ENCODE data around the gene RNF130.

DNA sequence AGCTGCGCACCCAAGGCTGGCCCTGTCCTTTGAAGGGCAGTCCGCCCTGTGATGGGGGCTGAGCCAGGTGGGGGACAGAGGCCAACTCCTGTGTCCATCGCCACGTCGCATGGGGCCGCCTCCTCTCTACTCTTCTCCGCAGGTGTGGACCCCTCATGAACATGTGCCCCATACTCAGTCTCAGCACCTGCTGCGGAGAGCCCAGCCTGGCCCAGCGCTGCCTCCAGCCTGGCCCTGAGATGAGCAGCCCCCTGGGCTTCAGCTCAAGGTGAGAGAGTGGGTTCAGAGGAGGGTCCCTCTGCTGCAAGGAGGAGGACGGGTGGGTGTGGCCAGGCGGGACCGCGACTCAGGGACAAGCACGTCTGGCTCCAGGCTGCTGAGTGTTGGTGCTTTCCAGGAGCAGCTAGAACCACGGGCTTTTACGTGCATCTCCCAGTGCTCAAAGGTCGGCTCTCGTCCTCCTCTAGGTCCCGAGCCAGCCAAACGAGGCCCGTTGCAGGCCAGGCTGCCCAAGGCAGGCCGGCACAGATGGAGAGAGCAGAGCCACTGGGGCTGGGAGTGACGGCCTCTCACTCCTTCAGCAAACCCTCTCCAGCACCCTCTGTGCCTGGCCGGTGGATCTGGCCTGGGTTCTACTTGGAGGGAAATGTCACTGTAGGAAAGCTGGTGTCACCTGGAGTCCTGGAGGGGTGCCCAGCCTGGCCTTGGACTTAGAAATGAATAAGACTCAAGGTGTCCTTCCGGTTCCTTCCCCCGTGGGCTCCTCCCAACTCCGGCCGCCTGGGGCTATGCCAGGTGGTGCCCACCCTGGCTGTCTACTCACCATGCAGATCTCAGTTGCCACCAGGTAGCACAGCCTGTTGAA is 48.9 kb upstream of the RNF130 start:
- no peak for TF ChIP-seq EZH2 (conservative IDR thresholded peaks at IDR 0.05; ENCODE audit: low read depth, low read length)
- no peak for TF ChIP-seq ZNF768 (CRISPR knock-in tag; IDR thresholded peaks at IDR 0.05)
- TF ChIP-seq, protein P1, sequence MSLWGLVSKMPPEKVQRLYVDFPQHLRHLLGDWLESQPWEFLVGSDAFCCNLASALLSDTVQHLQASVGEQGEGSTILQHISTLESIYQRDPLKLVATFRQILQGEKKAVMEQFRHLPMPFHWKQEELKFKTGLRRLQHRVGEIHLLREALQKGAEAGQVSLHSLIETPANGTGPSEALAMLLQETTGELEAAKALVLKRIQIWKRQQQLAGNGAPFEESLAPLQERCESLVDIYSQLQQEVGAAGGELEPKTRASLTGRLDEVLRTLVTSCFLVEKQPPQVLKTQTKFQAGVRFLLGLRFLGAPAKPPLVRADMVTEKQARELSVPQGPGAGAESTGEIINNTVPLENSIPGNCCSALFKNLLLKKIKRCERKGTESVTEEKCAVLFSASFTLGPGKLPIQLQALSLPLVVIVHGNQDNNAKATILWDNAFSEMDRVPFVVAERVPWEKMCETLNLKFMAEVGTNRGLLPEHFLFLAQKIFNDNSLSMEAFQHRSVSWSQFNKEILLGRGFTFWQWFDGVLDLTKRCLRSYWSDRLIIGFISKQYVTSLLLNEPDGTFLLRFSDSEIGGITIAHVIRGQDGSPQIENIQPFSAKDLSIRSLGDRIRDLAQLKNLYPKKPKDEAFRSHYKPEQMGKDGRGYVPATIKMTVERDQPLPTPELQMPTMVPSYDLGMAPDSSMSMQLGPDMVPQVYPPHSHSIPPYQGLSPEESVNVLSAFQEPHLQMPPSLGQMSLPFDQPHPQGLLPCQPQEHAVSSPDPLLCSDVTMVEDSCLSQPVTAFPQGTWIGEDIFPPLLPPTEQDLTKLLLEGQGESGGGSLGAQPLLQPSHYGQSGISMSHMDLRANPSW (CRISPR knock-in tag; IDR thresholded peaks at IDR 0.05; ENCODE audit: borderline replicate concordance): no peak
- no peak for TF ChIP-seq POLR2AphosphoS5 (IDR thresholded peaks at IDR 0.05; ENCODE audit: low read depth, low read length)
- TF ChIP-seq, protein P2, sequence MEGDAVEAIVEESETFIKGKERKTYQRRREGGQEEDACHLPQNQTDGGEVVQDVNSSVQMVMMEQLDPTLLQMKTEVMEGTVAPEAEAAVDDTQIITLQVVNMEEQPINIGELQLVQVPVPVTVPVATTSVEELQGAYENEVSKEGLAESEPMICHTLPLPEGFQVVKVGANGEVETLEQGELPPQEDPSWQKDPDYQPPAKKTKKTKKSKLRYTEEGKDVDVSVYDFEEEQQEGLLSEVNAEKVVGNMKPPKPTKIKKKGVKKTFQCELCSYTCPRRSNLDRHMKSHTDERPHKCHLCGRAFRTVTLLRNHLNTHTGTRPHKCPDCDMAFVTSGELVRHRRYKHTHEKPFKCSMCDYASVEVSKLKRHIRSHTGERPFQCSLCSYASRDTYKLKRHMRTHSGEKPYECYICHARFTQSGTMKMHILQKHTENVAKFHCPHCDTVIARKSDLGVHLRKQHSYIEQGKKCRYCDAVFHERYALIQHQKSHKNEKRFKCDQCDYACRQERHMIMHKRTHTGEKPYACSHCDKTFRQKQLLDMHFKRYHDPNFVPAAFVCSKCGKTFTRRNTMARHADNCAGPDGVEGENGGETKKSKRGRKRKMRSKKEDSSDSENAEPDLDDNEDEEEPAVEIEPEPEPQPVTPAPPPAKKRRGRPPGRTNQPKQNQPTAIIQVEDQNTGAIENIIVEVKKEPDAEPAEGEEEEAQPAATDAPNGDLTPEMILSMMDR (CRISPR knock-in tag; IDR thresholded peaks at IDR 0.05): no peak
- TF ChIP-seq, protein P3, sequence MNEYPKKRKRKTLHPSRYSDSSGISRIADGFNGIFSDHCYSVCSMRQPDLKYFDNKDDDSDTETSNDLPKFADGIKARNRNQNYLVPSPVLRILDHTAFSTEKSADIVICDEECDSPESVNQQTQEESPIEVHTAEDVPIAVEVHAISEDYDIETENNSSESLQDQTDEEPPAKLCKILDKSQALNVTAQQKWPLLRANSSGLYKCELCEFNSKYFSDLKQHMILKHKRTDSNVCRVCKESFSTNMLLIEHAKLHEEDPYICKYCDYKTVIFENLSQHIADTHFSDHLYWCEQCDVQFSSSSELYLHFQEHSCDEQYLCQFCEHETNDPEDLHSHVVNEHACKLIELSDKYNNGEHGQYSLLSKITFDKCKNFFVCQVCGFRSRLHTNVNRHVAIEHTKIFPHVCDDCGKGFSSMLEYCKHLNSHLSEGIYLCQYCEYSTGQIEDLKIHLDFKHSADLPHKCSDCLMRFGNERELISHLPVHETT (CRISPR knock-in tag; conservative IDR thresholded peaks at IDR 0.05): no peak
